ENCODE measurements around the gene SLC1A6.
"Not testable (repeated sequence)": the region's sequence is repeated elsewhere in the genome, so short reads cannot be mapped to it uniquely, and the experiment has no call there.

The SLC1A6 gene

DNA sequence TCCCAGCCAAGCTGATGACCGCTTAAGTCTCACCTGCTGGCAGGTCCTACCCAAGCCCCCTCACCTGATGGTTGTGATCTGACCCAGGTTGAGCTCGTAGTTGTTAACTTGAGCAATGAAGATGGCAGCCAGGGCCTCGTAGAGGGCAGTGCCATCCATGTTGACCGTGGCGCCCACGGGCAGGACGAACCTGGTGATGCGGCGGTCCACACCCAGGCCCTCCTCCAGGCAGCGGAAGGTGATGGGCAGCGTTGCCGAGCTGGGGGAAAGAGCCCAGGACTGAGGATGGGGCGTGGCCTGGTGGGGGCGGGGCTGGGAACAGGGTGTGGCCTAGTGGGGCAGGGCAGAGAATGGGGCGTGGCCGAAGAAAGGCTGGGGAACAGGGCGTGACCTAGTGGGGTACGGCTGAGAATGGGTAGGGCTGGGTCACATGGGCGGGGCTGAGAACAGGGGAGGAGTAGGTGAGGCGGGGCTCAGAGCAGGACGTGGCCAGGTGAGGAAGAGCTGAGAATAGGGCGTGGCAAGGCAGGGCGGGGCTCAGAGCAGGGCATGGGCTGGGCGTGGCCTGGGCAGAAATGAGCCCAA lies 25.5 kb downstream of the SLC1A6 start:
- DNase-seq = no peak

DNA sequence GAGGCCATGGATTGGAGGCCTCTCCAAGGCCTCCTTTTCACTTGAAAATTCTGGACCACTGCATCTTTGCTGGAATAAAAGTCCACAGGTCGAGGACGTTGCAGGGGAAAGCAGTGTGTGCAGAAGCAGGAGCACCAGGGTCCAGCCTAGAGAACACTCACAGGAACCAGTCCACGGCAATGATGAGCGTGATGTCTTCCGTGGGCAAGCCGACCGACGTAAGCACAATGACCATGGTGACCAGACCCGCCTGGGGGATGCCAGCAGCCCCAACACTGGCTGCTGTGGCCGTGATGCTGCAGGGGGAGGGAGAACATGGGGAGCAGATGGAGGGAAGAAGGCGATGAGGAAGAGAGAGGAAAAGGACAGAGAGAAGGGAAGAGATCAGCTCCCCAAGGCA lies 26.9 kb downstream of the SLC1A6 start:
- DNase-seq = no peak

DNA sequence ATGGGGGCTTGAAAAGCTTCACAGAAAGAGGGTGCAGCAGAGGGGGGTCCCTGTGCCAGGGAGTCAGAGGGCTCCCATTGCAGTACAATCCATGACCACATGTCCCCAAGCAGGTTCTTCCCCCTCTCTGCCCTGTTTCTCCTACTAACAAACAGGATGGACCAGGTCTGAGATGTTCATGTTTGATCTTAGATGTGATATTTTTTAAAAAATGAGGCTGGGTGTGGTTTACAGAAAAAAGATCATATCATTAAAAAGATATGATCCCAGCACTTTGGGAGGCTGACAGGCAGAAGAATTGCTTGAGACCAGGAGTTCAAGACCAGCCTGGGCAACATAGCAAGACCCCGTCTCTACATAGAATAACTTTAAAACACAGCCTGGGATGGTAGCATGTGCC lies 29.2 kb downstream of the SLC1A6 start:
- no peak for DNase-seq

DNA sequence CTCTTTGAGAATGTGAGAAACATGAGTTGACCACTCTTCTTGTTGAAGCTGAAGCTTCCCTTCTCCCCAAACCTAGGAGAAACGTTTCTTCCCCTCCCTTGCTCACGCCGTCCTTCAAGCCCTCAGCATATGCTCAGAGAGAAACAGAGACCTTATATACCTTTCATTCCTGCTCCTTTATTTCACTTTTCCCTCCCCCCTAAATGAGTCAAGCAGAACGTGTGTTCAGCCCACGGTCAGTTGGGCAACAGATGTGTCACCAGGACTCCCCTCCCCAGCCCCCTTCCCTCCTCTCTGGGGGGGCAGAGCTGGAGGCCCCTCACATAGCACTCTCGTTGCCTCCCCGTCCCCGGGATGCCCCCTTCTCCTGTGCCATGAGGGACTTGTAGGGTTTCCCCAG lies 29.8 kb downstream of the SLC1A6 start:
- no peak for DNase-seq

DNA sequence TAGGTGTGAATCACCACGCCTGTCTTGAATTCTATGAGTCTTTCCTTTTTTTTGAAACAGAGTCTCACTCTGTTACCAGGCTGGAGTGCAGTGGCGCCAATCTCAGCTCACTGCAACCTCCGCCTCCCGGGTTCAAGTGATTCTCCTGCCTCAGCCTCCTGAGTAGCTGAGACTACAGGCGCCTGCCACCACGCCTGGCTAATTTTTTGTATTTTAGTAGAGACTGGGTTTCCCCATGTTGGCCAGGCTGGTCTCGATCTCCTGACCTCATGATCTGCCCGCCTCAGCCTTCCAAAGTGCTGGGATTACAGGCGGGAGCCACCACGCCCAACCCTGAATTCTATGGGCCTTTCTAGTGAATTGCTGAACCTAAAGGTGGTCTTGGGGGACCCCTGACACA lies 30.3 kb downstream of the SLC1A6 start:
- not testable (repeated sequence) for DNase-seq

DNA sequence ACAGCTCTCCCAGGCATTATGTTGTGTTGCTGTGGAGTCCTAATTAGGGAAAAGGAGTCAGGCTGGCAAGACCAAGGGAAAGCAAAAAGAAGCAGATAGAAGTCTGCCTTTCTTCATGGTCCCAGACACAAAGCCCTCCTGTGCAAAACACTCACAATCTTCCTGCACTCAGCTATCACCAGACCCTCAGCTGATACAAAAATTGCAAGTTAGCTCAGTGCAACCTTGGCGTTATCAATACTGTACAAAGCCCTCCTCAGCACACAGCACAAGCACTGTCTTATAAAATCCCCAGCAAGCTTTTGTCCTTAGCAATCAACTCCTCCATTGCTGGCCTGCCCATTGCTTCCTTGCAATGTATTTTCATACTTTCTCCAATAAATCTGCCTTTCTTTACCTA lies 35.2 kb downstream of the SLC1A6 start:
- no peak for DNase-seq

DNA sequence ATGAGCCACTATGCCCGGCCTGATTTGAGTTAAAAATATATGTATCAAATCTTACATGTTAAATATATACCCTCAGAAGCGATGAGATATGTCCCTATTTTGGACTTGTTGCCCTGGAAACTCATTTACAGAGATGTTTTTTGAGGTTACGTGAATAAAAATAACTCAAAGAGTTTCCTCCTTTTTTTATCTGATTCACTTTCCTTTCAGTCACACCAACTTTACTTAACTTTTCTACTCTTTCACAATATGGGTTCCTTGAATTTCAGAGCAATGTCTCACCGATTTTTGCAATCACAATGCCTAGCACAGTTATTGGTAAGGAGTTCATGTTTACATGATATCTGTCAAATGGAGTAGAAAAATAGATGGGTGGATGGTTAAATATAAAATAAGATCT lies 36.1 kb downstream of the SLC1A6 start:
- no peak for DNase-seq

DNA sequence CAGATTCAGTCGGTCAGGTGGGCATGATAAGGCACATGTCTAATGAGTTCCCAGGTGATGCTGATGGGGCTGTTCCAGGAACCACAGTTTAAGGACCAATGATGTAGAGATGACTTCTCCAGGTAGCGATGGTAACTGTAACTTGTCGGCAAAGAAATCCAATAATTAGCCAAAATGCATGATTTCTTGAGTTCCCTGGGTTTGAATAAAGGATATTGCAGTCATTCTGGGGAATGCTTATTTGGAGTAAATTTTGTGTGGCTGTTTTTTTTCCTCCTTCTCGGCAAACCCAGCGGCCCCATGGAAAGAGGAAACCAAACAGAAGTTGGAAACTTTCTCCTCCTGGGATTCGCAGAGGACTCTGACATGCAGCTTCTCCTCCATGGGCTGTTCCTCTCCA lies 38.5 kb downstream of the SLC1A6 start, which contains the start of gene OR7C2:
Gene OR7C2 (plus strand): TSS at position 301 of the 400 bp plus-strand sequence. CDS start 0 bp downstream, at position 301.
- DNase-seq = no peak

DNA sequence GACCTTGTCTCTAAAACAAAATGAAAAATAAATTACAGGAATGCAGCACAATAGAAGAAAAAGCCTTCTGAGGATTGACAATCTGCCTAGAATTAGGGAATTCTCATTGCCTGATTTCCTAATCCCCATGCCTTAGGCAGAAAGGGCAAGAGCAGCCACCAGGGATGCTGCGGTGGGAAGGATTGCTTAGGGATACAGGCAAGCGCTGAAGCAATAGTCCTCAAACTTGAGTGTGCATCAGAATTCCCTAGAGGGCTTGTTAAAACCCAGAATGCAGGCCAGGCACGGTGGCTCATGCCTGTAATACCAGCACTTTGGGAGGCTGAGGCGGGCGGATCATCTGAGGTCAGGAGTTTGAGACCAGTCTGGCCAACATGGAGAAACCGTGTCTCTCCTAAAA lies 39.4 kb downstream of the SLC1A6 start:
- no peak for DNase-seq

DNA sequence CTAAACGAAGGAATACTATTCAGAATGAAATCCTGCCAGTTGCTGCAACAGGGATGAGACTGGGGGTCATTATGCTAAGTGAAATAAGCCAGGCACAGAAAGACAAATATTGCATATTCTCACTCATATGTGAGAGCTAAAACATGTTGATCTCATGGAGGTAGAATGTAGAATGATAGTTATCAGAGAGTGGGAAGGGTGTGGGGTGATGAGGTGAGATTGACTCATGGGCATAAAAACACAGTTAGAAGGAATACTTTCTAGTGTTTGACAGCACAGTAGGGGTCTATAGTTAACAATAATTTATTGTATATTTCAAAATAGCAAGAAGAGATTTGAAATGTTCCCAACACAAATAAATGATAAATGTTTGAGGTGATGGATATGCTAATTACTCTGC lies 46.2 kb downstream of the SLC1A6 start:
- DNase-seq = no peak

DNA sequence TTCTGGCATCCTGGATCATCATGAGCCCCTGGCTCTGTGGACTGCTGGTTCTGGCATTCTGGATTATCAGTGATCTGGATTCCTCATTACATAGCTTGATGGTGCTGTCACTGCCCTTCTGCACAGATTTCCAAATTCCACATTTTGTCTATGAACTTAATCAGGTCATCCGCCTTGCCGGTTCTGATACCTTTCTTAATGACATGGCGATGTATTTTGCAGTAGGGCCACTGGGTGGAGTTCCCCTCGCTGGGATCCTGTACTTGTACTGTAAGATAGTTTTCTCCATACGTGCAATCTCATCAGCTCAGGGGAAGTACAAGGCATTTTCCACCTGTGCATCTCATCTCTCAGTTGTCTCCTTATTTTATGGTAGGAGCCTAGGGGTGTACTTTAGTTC lies 62.8 kb downstream of the SLC1A6 start:
- peak; percentile 37 for DNase-seq

DNA sequence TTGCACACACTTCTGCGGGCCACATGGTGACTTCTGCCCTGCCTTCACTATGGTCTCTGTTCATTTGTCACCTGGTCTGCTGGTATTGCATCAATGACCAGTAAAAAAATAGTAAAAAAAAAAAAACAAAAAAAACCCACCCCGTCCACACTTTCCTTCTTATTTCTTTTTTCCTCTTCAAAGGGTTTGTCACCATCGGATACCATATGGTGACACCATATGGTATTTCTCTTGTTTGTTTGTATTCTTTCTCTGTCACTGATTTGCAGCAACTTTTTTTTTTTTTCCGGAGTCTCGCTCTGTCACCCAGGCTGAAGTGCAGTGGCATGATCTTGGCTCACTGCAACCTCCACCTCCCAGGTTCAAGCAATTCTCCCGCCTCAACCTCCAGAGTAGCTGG lies 64.5 kb downstream of the SLC1A6 start:
- peak; percentile 65 for DNase-seq

DNA sequence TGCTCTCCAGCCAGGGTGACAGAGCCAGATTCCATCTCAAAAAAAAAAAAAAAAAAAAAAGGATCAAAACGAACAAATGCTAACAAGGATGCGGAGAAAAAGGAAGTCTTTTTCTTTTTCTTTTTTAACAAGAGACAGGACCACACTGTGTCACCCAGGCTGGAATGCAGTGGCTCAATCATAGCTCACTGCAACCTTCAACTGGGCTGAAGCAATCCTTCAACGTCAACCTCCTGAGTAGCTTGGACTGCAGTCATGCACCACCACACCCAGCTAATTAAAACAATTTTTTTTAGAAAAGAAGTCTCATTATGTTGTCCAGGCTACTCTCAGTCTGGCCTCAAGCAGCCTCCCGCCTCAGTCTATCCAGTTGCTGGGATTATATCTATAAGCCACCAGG lies 73.0 kb downstream of the SLC1A6 start:
- DNase-seq = no peak

DNA sequence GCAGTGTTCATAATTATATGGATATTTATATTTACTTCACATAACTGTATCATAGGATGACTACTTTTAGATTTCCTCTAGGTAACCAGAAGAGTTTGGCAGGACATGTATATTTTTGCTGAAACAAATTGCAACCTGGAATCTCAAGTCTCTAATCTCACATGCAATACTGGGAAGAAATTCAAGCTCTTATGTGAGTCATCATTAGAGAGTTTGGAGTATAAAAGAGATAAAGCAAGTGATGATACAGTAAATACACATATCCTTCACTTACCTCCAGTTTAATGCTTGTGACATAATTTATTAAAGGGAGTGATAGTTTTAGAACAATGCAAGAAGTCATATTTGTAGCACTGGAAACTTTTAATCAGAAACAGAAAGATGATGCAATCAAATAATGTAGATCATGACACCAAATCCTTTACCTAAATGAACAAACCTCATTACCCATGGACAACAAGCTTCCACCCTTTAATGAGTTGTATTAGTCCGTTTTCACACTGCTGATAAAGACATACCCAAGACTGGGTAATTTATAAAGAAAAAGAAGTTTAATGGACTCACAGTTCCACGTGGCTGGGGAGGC lies 77.9 kb downstream of the SLC1A6 start:
- DNase-seq = no peak

All from NCI-H82 (cell line).